Measurements from ENCODE around the gene ADCY10. TPM values are rescaled to one million over a fixed set of nuclear protein-coding genes. Genes with fewer than 3 reads are reported as not detected.

The ADCY10 gene
- total and polyA plus RNA-seq, 2 experiments from 2014 or later, result not detected

GRCh38 chr1:167781558-167781957 is 132.4 kb downstream of the ADCY10 start:
- H3K27me3 ChIP-seq (ENCODE audit: insufficient read depth), result no peaks in the 10 kb centered on the region
- H3K9me3 Mint-ChIP-seq, result no peaks in the 10 kb centered on the region; the same call in 2 of the 3 replicates
- peaks cover 6% of the 10 kb centered on the region; the same call in 1 of the 2 replicates for H3K36me3 ChIP-seq (ENCODE audit: insufficient read depth)
- no peaks in the 10 kb centered on the region for H3K27me3 Mint-ChIP-seq (ENCODE audit: insufficient read depth, low read depth, poor library complexity)
- H3K27ac Mint-ChIP-seq, result no peak overlapping the region
- no peak for TF ChIP-seq EZH2phosphoT487 (IDR thresholded peaks at IDR 0.05; ENCODE audit: unreplicated experiment)
- H3K4me3 ChIP-seq, result no peak overlapping the region
- no peak overlapping the region for H3K4me3 Mint-ChIP-seq
- H3K36me3 Mint-ChIP-seq (ENCODE audit: low read depth), result peaks cover 53% of the 10 kb centered on the region
- H3K9me2 ChIP-seq (ENCODE audit: insufficient read depth), result no peaks in the 10 kb centered on the region
- H3K4me1 ChIP-seq (ENCODE audit: insufficient read depth), result no peaks in the 10 kb centered on the region
- DNase-seq (ENCODE audit: low spot score), result no peak
- no peak overlapping the region for H3K27ac ChIP-seq (ENCODE audit: low read depth)
- H3K4me1 Mint-ChIP-seq, result no peaks in the 10 kb centered on the region
- H2AFZ ChIP-seq, result no peak overlapping the region
- no peaks in the 10 kb centered on the region for H3F3A ChIP-seq (replicated peaks; ENCODE audit: low read depth)
- no peak for ATAC-seq
- no peaks in the 10 kb centered on the region; the same call in 1 of the 2 replicates for H3K79me2 ChIP-seq (replicated peaks; ENCODE audit: insufficient read depth)
- H3K4me2 ChIP-seq, result no peak overlapping the region
- H4K20me1 ChIP-seq (replicated peaks; ENCODE audit: insufficient read depth), result peaks cover 9% of the 10 kb centered on the region

GRCh38 chr1:167777269-167777650 is 136.7 kb downstream of the ADCY10 start:
- H3F3A ChIP-seq (replicated peaks; ENCODE audit: low read depth), result no peaks in the 10 kb centered on the region
- Mint-ChIP-seq H3K36me3 (ENCODE audit: low read depth) (peaks cover 69% of the 10 kb centered on the region), H3K4me3 (no peak overlapping the region), H3K27me3 (ENCODE audit: insufficient read depth, low read depth, poor library complexity) (peaks cover 2% of the 10 kb centered on the region), H3K9me3 (no peaks in the 10 kb centered on the region; the same call in 2 of the 3 replicates), H3K4me1 (no peaks in the 10 kb centered on the region), H3K27ac (no peak overlapping the region)
- H2AFZ ChIP-seq, result no peak overlapping the region
- no peaks in the 10 kb centered on the region for H3K27me3 ChIP-seq (ENCODE audit: insufficient read depth)
- peaks cover 17% of the 10 kb centered on the region for H4K20me1 ChIP-seq (replicated peaks; ENCODE audit: insufficient read depth)
- DNase-seq (ENCODE audit: low spot score), result no peak
- no peak overlapping the region for H3K4me2 ChIP-seq
- H3K27ac ChIP-seq (ENCODE audit: low read depth), result no peak overlapping the region
- H3K4me1 ChIP-seq (ENCODE audit: insufficient read depth), result no peaks in the 10 kb centered on the region
- peaks cover 21% of the 10 kb centered on the region; the same call in 1 of the 2 replicates for H3K36me3 ChIP-seq (ENCODE audit: insufficient read depth)
- no peaks in the 10 kb centered on the region for H3K79me2 ChIP-seq (replicated peaks; ENCODE audit: insufficient read depth)
- ATAC-seq, result no peak
- no peaks in the 10 kb centered on the region for H3K9me2 ChIP-seq (ENCODE audit: insufficient read depth)
- H3K4me3 ChIP-seq, result no peak overlapping the region
- no peak for TF ChIP-seq NANOG (IDR thresholded peaks at IDR 0.05; ENCODE audit: borderline replicate concordance)
- no peak for TF ChIP-seq JUNB (IDR thresholded peaks at IDR 0.05; ENCODE audit: unreplicated experiment)
- TF ChIP-seq ZNF114 (CRISPR knock-in tag; IDR thresholded peaks at IDR 0.05), result no peak
- TF ChIP-seq STAT1 (IDR thresholded peaks at IDR 0.05; ENCODE audit: unreplicated experiment), result no peak
- no peak for TF ChIP-seq ETS1 (IDR thresholded peaks at IDR 0.05)
- no peak for TF ChIP-seq POLR2AphosphoS5 (IDR thresholded peaks at IDR 0.05; ENCODE audit: low read depth)
- TF ChIP-seq CREB1 (CRISPR knock-in tag; IDR thresholded peaks at IDR 0.05; ENCODE audit: low read depth), result no peak
- no peak for TF ChIP-seq ZNF331 (CRISPR knock-in tag; IDR thresholded peaks at IDR 0.05; ENCODE audit: low read depth)
- no peak for TF ChIP-seq CTCF (conservative IDR thresholded peaks at IDR 0.05; ENCODE audit: low read depth in 2 of 2)
- TF ChIP-seq ZNF462 (CRISPR knock-in tag; IDR thresholded peaks at IDR 0.05), result no peak
- TF ChIP-seq EZH2 (IDR thresholded peaks at IDR 0.05; ENCODE audit: low read depth, unreplicated experiment), result no peak

All from GM23338 (cell line).